WTC11 (cell line): Measurements from ENCODE around the gene TMIGD1. TPM values are rescaled to one million over a fixed set of nuclear protein-coding genes. Genes with fewer than 3 reads are reported as not detected.

Experiments
- ATAC-seq: fragments of 200-7000 bp; cut with Tn5 transposase; 2 replicates; pipeline ENCODE4 v1.10.0; 2021; ENCODE audit warnings: mild to moderate bottlenecking, moderate library complexity
- CTCF ChIA-PET: fragments of 300-600 bp; sonication (Branson Sonifier 250); formaldehyde crosslinking; loops from one replicate; lab custom pipeline; 2021; ENCODE audit warnings: antibody characterized with exemption; lab: Charles Lee
- POLR2A ChIA-PET: fragments of 350-600 bp; sonication (Branson Sonifier 250); formaldehyde crosslinking; loops from one replicate; lab custom pipeline; 2021; ENCODE audit warnings: antibody characterized with exemption; lab: Charles Lee
- DNase-seq: peaks from one replicate; pipeline ENCODE4 v3.0.0; 2021; ENCODE audit warnings: low spot score
- H3K27ac Mint-ChIP-seq: 2 replicates; pipeline ENCODE4 v1.8.0; 2021; ENCODE audit warnings: mixed read lengths
- H3K27me3 Mint-ChIP-seq: 2 replicates; pipeline ENCODE4 v1.8.0; 2021; ENCODE audit warnings: low read depth, mild to moderate bottlenecking, moderate library complexity, mixed read lengths
- H3K36me3 Mint-ChIP-seq: 2 replicates; pipeline ENCODE4 v1.8.0; 2021; ENCODE audit warnings: mixed read lengths
- H3K4me1 Mint-ChIP-seq: 2 replicates; pipeline ENCODE4 v1.8.0; 2022; ENCODE audit warnings: mixed read lengths
- H3K4me3 Mint-ChIP-seq: 2 replicates; pipeline ENCODE4 v1.8.0; 2021; ENCODE audit warnings: mild to moderate bottlenecking, moderate library complexity, mixed read lengths
- H3K9me3 Mint-ChIP-seq: 2 replicates; pipeline ENCODE4 v1.8.0; 2021; ENCODE audit warnings: mixed read lengths
- ATF1 ChIP-seq: sonication (generic); formaldehyde crosslinking; IDR thresholded peaks from 2 replicates; pipeline ENCODE4 v1.8.1; 2023; ENCODE audit warnings: mild to moderate bottlenecking, moderate library complexity, missing genetic modification reagents
- E2F5 ChIP-seq: sonication (generic); formaldehyde crosslinking; IDR thresholded peaks from 2 replicates; pipeline ENCODE4 v1.8.1; 2022; ENCODE audit warnings: mild to moderate bottlenecking, moderate library complexity, missing genetic modification reagents
- EMX1 ChIP-seq: fragments of 250-450 bp; sonication (Bioruptor Pico); IDR thresholded peaks from 2 replicates; pipeline ENCODE4 v1.8.0; 2021; ENCODE audit warnings: mild to moderate bottlenecking
- ESRRA ChIP-seq: sonication (generic); formaldehyde crosslinking; IDR thresholded peaks from 2 replicates; pipeline ENCODE4 v1.8.1; 2022; ENCODE audit warnings: mild to moderate bottlenecking, missing genetic modification reagents, borderline replicate concordance
- FOXJ3 ChIP-seq: sonication (generic); formaldehyde crosslinking; IDR thresholded peaks from 2 replicates; pipeline ENCODE4 v1.9.0; 2021; ENCODE audit warnings: missing genetic modification reagents, mild to moderate bottlenecking, borderline replicate concordance
- GTF2I ChIP-seq: fragments of 250-450 bp; sonication (Bioruptor Pico); conservative IDR thresholded peaks from 2 replicates; pipeline ENCODE4 v1.4.0; 2021; ENCODE audit warnings: mild to moderate bottlenecking
- IRF2 ChIP-seq: sonication (generic); formaldehyde crosslinking; IDR thresholded peaks from 2 replicates; pipeline ENCODE4 v1.8.0; 2022; ENCODE audit warnings: low read depth, missing genetic modification reagents, borderline replicate concordance
- MYBL2 ChIP-seq: sonication (generic); formaldehyde crosslinking; IDR thresholded peaks from 2 replicates; pipeline ENCODE4 v1.8.1; 2023; ENCODE audit warnings: mild to moderate bottlenecking, moderate library complexity, missing genetic modification reagents
- NFYB ChIP-seq: sonication (generic); formaldehyde crosslinking; conservative IDR thresholded peaks from 2 replicates; pipeline ENCODE4 v1.8.0; 2022; ENCODE audit warnings: low read depth, missing genetic modification reagents
- NR3C1 ChIP-seq: sonication (generic); formaldehyde crosslinking; conservative IDR thresholded peaks from 2 replicates; pipeline ENCODE4 v1.8.1; 2023; ENCODE audit warnings: low read depth, mild to moderate bottlenecking, missing genetic modification reagents
- PRDM15 ChIP-seq: sonication (generic); formaldehyde crosslinking; IDR thresholded peaks from 2 replicates; pipeline ENCODE4 v1.8.0; 2022; ENCODE audit warnings: missing genetic modification reagents
- SMAD4 ChIP-seq: sonication (generic); formaldehyde crosslinking; IDR thresholded peaks from 2 replicates; pipeline ENCODE4 v1.8.0; 2022; ENCODE audit warnings: mild to moderate bottlenecking, missing genetic modification reagents
- STAT6 ChIP-seq: sonication (generic); formaldehyde crosslinking; conservative IDR thresholded peaks from 2 replicates; pipeline ENCODE4 v1.8.1; 2023; ENCODE audit warnings: mild to moderate bottlenecking, low read depth, missing genetic modification reagents, moderate library complexity
- USF1 ChIP-seq: sonication (generic); formaldehyde crosslinking; IDR thresholded peaks from 2 replicates; pipeline ENCODE4 v1.8.0; 2022; ENCODE audit warnings: mild to moderate bottlenecking, missing genetic modification reagents
- ZNF121 ChIP-seq: sonication (generic); formaldehyde crosslinking; IDR thresholded peaks from 2 replicates; pipeline ENCODE4 v1.8.0; 2023; ENCODE audit warnings: missing genetic modification reagents
- ZNF232 ChIP-seq: sonication (generic); formaldehyde crosslinking; IDR thresholded peaks from 2 replicates; pipeline ENCODE4 v1.8.0; 2022; ENCODE audit warnings: mild to moderate bottlenecking, missing genetic modification reagents
- ZNF281 ChIP-seq: sonication (generic); formaldehyde crosslinking; IDR thresholded peaks from 2 replicates; pipeline ENCODE4 v1.8.0; 2023; ENCODE audit warnings: mild to moderate bottlenecking, missing genetic modification reagents
- total RNA-seq: library from RNA; stranded (reverse); gene quantifications from 3 replicates; pipeline ENCODE4 v1.2.3, GENCODE V29; 2021
- TF ChIP-seq, protein P1 (sequence below): sonication (generic); formaldehyde crosslinking; IDR thresholded peaks from 2 replicates; pipeline ENCODE4 v1.8.1; 2022; ENCODE audit warnings: mild to moderate bottlenecking, missing genetic modification reagents, moderate library complexity, borderline replicate concordance
- TF ChIP-seq, protein P2 (sequence below): fragments of 200-600 bp; IDR thresholded peaks from 2 replicates; pipeline ENCODE4 v1.8.0; 2022; ENCODE audit warnings: antibody characterized with exemption

Gene TMIGD1
- total RNA-seq, 1 experiment from 2014 or later, result not detected

DNA sequence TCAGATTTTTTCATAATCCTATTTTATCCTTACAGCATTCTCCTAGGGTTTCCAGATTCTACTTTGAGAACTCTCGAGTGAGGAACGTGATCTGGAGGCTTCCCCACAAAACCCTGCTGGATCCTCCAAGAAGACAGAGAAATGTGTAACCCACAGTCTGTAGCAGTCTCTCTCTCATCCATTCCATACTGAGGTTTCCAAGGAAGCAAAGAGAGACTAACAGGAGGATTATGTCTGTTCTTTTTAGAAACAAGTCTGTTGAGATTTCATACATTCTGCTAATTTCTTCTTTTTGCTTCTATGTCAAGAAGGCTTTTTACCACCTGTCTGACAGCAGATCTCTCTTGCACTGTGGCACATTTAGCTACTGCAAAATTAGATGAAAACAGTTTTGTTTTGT is 18.8 kb downstream of the TMIGD1 start:
- no peak overlapping the region for H3K4me3 Mint-ChIP-seq
- POLR2A ChIA-PET, result no interaction called here
- ATAC-seq (no peak), DNase-seq (no peak)
- H3K27ac Mint-ChIP-seq, result no peak overlapping the region
- H3K4me1 Mint-ChIP-seq, result no peaks in the 10 kb centered on the region
- H3K9me3 Mint-ChIP-seq, result no peaks in the 10 kb centered on the region
- H3K36me3 Mint-ChIP-seq, result no peaks in the 10 kb centered on the region
- TF ChIP-seq SMAD4 (CRISPR knock-in tag), result no peak
- TF ChIP-seq, protein P1, sequence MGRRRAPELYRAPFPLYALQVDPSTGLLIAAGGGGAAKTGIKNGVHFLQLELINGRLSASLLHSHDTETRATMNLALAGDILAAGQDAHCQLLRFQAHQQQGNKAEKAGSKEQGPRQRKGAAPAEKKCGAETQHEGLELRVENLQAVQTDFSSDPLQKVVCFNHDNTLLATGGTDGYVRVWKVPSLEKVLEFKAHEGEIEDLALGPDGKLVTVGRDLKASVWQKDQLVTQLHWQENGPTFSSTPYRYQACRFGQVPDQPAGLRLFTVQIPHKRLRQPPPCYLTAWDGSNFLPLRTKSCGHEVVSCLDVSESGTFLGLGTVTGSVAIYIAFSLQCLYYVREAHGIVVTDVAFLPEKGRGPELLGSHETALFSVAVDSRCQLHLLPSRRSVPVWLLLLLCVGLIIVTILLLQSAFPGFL, result no peak
- no peak for TF ChIP-seq ATF1 (CRISPR knock-in tag)
- TF ChIP-seq NFYB (CRISPR knock-in tag), result no peak
- TF ChIP-seq EMX1 (CRISPR knock-in tag), result no peak
- TF ChIP-seq USF1, result no peak
- no peak for TF ChIP-seq PRDM15 (CRISPR knock-in tag)
- no peak for TF ChIP-seq FOXJ3 (CRISPR knock-in tag)
- TF ChIP-seq STAT6 (CRISPR knock-in tag), result no peak
- no peak for TF ChIP-seq GTF2I (CRISPR knock-in tag)
- no peak for TF ChIP-seq ZNF281 (CRISPR knock-in tag)
- TF ChIP-seq ZNF121 (CRISPR knock-in tag), result no peak
- no peak for TF ChIP-seq IRF2 (CRISPR knock-in tag)
- no peak for TF ChIP-seq NR3C1 (CRISPR knock-in tag)
- TF ChIP-seq MYBL2 (CRISPR knock-in tag), result no peak
- no peak for TF ChIP-seq E2F5 (CRISPR knock-in tag)
- TF ChIP-seq ZNF232 (CRISPR knock-in tag), result no peak
- TF ChIP-seq ESRRA (CRISPR knock-in tag), result no peak
- TF ChIP-seq, protein P2, sequence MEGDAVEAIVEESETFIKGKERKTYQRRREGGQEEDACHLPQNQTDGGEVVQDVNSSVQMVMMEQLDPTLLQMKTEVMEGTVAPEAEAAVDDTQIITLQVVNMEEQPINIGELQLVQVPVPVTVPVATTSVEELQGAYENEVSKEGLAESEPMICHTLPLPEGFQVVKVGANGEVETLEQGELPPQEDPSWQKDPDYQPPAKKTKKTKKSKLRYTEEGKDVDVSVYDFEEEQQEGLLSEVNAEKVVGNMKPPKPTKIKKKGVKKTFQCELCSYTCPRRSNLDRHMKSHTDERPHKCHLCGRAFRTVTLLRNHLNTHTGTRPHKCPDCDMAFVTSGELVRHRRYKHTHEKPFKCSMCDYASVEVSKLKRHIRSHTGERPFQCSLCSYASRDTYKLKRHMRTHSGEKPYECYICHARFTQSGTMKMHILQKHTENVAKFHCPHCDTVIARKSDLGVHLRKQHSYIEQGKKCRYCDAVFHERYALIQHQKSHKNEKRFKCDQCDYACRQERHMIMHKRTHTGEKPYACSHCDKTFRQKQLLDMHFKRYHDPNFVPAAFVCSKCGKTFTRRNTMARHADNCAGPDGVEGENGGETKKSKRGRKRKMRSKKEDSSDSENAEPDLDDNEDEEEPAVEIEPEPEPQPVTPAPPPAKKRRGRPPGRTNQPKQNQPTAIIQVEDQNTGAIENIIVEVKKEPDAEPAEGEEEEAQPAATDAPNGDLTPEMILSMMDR, result no peak
- no peaks in the 10 kb centered on the region for H3K27me3 Mint-ChIP-seq
- CTCF ChIA-PET, result interaction anchor here (0.5 kb wide), 1 partner anchor 406 kb away, joined by 4 read pairs; no protein-coding TSS in a partner anchor
